Epithelial cell of esophagus (primary cell): ENCODE measurements around the gene PDLIM5.

Experiments
- DNase-seq: peaks from one replicate; pipeline ENCODE4 v3.0.0; 2010; ENCODE audit warnings: low read depth
- H3K4me3 ChIP-seq: 2 replicates; pipeline ENCODE4 v1.5.1; 2011; ENCODE audit warnings: mild to moderate bottlenecking, low read length, control low read depth
- TF ChIP-seq, protein P1 (sequence below): IDR thresholded peaks from 2 replicates; pipeline ENCODE4 v1.5.1; 2011; ENCODE audit warnings: low read depth, mild to moderate bottlenecking, low read length, control low read depth, inconsistent platforms; ENCODE audit not compliant: insufficient read depth; ENCODE audit errors: missing control alignments

PDLIM5 gene

DNA sequence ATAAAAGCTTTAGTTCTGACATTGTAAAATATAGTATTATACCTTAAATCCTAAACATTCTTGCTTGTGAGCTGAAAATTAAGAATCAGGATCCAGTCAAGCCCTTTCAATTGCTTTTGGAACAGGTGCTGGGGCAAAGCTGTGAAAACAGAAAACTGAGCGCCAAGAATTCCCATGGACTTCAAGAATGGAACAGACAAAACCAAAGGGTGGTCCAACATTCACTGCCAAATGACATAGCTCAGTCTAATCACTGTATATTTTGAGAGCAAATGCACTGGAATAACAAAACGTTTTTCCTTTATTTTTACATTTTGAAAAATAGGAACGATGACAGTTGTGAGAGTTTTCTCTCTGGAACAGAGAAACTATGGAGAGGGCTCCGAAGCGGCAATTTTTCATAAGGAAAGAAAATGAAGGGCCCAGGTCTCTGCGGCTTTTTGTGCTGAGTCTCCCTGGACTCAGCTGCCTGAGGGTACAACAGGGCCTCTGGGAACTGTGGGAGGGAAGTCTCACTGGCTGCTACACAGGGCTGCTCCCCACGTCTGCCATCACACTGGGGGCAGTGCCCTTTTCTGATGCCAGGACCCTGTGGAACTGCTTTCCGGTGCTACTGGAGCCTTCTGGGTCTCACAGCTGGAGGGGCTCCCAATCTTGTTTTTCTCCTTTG, 250.0 kb downstream of the PDLIM5 start:
- no peak overlapping the region for H3K4me3 ChIP-seq
- TF ChIP-seq, protein P1, sequence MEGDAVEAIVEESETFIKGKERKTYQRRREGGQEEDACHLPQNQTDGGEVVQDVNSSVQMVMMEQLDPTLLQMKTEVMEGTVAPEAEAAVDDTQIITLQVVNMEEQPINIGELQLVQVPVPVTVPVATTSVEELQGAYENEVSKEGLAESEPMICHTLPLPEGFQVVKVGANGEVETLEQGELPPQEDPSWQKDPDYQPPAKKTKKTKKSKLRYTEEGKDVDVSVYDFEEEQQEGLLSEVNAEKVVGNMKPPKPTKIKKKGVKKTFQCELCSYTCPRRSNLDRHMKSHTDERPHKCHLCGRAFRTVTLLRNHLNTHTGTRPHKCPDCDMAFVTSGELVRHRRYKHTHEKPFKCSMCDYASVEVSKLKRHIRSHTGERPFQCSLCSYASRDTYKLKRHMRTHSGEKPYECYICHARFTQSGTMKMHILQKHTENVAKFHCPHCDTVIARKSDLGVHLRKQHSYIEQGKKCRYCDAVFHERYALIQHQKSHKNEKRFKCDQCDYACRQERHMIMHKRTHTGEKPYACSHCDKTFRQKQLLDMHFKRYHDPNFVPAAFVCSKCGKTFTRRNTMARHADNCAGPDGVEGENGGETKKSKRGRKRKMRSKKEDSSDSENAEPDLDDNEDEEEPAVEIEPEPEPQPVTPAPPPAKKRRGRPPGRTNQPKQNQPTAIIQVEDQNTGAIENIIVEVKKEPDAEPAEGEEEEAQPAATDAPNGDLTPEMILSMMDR: no peak
- DNase-seq: no peak

DNA sequence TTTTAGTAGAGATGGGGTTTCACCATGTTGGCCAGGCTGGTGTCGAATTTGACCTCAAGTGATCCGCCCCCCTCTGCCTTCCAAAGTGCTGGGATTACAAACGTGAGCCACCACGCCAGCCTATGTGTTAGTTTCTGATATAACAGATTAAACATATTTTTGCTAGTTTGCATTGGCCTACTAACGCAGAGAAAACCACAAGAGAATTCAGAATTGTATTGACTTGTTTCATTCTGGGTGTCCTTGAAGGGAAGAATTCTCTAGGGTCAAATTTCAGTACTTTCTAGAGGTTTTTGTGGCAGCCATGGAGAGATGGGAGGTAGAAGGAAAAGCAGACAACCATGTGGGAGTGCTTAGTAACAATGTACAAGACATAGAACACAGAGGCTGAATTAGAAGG, 259.9 kb downstream of the PDLIM5 start:
- H3K4me3 ChIP-seq: no peak overlapping the region
- TF ChIP-seq, protein P1: no peak
- DNase-seq: no peak

DNA sequence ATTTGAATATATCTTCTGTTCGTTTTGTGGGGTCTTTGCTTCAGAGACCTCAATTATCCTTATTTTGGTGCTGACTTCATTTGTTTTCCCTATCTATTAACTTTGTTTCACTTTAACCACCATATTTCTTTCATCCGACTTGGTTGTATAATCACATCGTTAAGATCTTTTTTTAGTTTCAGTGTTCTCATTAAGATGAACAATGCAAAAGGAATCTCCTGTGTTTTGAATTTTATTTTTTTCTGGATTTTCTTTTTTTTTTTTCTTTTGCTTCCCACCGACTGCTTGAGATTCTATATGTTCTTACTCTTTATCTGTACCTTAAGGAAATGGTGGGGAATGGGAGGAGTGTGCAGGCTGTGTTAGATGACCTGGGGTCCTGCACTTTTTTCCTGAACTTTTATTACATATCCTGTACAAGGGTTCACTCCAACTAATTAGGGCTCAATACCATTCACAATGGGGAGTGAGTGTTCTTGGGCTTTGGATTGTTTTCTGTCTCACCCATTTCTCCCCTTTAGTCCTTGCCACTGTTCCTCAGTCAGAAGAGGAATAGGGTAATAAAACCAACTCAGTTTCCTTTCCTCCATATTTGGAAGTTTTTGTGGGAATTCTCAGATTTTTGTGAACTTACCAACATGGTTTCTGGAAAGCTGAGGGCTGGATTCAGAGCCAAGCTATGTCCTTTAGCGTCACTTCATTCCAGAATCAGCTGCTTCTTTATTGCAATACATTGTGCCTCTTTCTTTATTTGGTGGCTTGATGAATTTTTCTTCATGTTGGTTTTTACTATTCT, 262.8 kb downstream of the PDLIM5 start:
- TF ChIP-seq, protein P1: no peak
- DNase-seq: no peak
- no peak overlapping the region for H3K4me3 ChIP-seq

DNA sequence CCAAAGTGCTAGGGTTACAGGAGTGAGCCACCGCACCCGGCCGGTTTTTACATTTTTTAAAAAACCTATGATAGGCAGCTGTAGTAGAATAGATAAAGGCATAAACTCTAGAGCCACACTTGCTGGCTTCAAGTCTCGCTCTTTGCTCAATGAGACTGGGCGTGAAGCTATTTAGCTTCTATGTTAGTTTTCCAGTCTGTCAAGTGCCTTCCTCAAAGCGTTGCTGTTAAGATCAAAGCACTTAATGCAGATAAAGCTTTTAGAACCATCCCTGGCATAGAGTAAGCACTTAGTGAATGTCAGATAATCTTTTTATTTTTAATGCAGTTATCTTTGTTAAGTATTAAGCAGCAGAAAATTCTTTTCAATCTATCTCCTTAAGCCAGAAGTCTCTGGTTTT, 264.0 kb downstream of the PDLIM5 start:
- TF ChIP-seq, protein P1: no peak
- H3K4me3 ChIP-seq: no peak overlapping the region
- DNase-seq: no peak
